HCT116 (cell line): Measurements from ENCODE around the gene BTBD2.

Experiments used
- EZH2phosphoT487 ChIP-seq: fragments of 200-600 bp; IDR thresholded peaks from 2 replicates; pipeline ENCODE4 v1.6.1; 2018; ENCODE audit warnings: antibody characterized with exemption, borderline replicate concordance
- POLR2A ChIP-seq: IDR thresholded peaks from 2 replicates; pipeline ENCODE4 v1.7.0; 2011; ENCODE audit warnings: borderline replicate concordance; ENCODE audit not compliant: insufficient read depth, insufficient read length; ENCODE audit errors: extremely low read depth
- POLR2AphosphoS5 ChIP-seq: IDR thresholded peaks from 2 replicates; pipeline ENCODE4 v1.6.1; 2011; ENCODE audit warnings: mild to moderate bottlenecking, low read depth, low read length, moderate library complexity
- SIN3A ChIP-seq: IDR thresholded peaks from 2 replicates; pipeline ENCODE4 v1.6.1; 2012; ENCODE audit warnings: low read depth
- TCF7L2 ChIP-seq: IDR thresholded peaks from 2 replicates; pipeline ENCODE4 v1.7.0; 2011; ENCODE audit warnings: borderline replicate concordance, inconsistent platforms; ENCODE audit not compliant: insufficient read depth, insufficient read length; ENCODE audit errors: extremely low read depth
- YY1 ChIP-seq: IDR thresholded peaks from 2 replicates; pipeline ENCODE4 v1.6.1; 2011; ENCODE audit warnings: low read length, low read depth, moderate library complexity, mild to moderate bottlenecking; ENCODE audit not compliant: insufficient replicate concordance; ENCODE audit errors: extremely low read depth
- ZNF274 ChIP-seq: fragments of 200-500 bp; sonication (Bioruptor generic); IDR thresholded peaks from 2 replicates; pipeline ENCODE4 v1.6.1; 2014; ENCODE audit warnings: mild to moderate bottlenecking, low read depth, low read length, inconsistent platforms
- TF ChIP-seq, protein P1 (sequence below): IDR thresholded peaks from 2 replicates; pipeline ENCODE4 v1.6.1; 2012
- TF ChIP-seq, protein P2 (sequence below), 3 experiments: fragments of 200-600 bp in 1 of 3; sonication (generic) in 1 of 3; IDR thresholded peaks in 2 of 3; conservative IDR thresholded peaks in 1 of 3; 2 replicates each; pipeline ENCODE4 v1.5.1; 2012 to 2017; ENCODE audit warnings: low read depth in 2 of 3, low read length in 2 of 3, antibody characterized with exemption in 1 of 3, borderline replicate concordance in 1 of 3, control low read depth in 1 of 3, mild to moderate bottlenecking in 1 of 3, mixed read lengths in 1 of 3, mixed run types in 1 of 3, moderate library complexity in 1 of 3; ENCODE audit not compliant: insufficient read depth in 1 of 3

DNA sequence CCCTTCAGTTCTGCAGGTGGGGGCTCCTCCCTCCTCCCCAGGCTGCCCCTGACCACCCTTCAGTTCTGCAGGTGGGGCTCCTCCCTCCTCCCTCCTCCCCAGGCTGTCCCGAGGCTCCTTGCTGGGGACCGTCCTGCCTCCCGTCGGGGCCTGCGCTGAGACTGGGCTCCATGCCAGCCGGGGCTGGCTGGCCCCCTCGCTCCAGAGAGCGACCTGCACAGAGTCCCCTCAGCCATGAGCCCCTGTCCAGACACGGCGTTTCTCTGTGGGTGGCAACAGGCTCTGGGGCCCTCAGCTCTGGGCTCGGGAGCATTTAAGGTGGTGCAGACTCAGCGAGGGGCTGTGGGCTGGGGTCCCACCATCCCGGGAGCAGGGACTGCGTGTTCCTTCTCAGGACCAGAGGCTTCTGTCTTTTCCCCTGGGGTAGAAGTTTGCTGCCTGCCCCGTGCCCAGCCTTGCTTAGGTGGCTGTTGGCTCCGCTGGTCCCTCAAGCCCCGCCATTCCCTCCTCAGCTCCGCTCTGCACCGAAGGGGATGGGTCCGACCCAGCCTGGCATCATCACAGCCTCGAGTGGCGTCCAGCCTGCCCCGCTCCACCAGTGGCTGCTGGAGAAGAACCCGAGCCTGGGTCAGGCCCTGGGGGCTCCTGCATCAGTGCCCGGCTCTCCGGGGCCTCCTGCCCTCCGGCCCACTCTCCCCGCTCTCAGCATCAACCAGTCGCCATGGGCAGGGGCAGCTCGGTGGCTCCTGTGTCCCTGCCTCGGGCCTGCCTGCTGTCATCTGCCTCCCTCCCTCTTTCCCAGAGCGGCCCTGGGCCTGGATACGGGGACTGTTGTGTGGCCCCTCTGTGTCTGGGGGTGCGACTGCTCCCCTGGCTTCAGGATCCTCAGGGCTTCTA lies 47.0 kb downstream of the BTBD2 start:
- TF ChIP-seq ZNF274 = no peak
- TF ChIP-seq, protein P1, sequence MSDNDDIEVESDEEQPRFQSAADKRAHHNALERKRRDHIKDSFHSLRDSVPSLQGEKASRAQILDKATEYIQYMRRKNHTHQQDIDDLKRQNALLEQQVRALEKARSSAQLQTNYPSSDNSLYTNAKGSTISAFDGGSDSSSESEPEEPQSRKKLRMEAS = no peak
- no peak for TF ChIP-seq YY1
- TF ChIP-seq, protein P2, sequence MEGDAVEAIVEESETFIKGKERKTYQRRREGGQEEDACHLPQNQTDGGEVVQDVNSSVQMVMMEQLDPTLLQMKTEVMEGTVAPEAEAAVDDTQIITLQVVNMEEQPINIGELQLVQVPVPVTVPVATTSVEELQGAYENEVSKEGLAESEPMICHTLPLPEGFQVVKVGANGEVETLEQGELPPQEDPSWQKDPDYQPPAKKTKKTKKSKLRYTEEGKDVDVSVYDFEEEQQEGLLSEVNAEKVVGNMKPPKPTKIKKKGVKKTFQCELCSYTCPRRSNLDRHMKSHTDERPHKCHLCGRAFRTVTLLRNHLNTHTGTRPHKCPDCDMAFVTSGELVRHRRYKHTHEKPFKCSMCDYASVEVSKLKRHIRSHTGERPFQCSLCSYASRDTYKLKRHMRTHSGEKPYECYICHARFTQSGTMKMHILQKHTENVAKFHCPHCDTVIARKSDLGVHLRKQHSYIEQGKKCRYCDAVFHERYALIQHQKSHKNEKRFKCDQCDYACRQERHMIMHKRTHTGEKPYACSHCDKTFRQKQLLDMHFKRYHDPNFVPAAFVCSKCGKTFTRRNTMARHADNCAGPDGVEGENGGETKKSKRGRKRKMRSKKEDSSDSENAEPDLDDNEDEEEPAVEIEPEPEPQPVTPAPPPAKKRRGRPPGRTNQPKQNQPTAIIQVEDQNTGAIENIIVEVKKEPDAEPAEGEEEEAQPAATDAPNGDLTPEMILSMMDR (IDR thresholded peaks at IDR 0.05 in 2 of 3, conservative IDR thresholded peaks at IDR 0.05 in 1 of 3; ENCODE audit: borderline replicate concordance in 1 of 3, insufficient read depth in 1 of 3, low read depth in 2 of 3, low read length in 2 of 3) = no peak
- TF ChIP-seq SIN3A = no peak
- no peak for TF ChIP-seq EZH2phosphoT487
- TF ChIP-seq POLR2AphosphoS5 = no peak
- no peak for TF ChIP-seq TCF7L2
- no peak for TF ChIP-seq POLR2A
